Naive thymus-derived CD8-positive, alpha-beta T cell (primary cell): ENCODE data around the gene PTGES3. TPM values are rescaled to one million over a fixed set of nuclear protein-coding genes. Genes with fewer than 3 reads are reported as not detected.
A peak's percentile ranks its signal among the peaks of the same experiment; 100 is the strongest.

Source experiments
- ATAC-seq, 2 donors: fragments of 150-1000 bp; cut with Tn5 transposase in 1 of 2; sonication (Bioruptor Pico), chemical (Tn5 transposase) in 1 of 2; 1 replicate in 1 of 2; 2 replicates in 1 of 2; pipeline ENCODE4 v1.10.0; 2021; ENCODE audit warnings: mild to moderate bottlenecking in 2 of 2, moderate library complexity in 2 of 2
- POLR2A ChIA-PET: fragments of 350-600 bp; sonication (Branson Sonifier 250); formaldehyde crosslinking; loops from one replicate; lab custom pipeline; 2021; ENCODE audit warnings: antibody characterized with exemption; lab: Charles Lee
- DNase-seq, 10 donors: peaks; one replicate each; pipeline versions ENCODE4 v3.0.0 to v3.0.0-alpha.2; 2020 to 2022
- H3K27ac Mint-ChIP-seq, 10 donors: one replicate each; pipeline ENCODE4 v1.8.0; 2020 to 2022; ENCODE audit warnings: mild to moderate bottlenecking in 10 of 10, mixed read lengths in 10 of 10, moderate library complexity in 4 of 10, inconsistent platforms in 1 of 10
- H3K27me3 Mint-ChIP-seq, 5 donors: one replicate each; pipeline ENCODE4 v1.8.0; 2021 to 2022; ENCODE audit warnings: mixed read lengths in 5 of 5
- H3K36me3 Mint-ChIP-seq, 3 donors: one replicate each; pipeline ENCODE4 v1.8.0; 2020 to 2022; ENCODE audit warnings: mixed read lengths in 3 of 3, mild to moderate bottlenecking in 2 of 3, inconsistent platforms in 1 of 3
- H3K4me1 Mint-ChIP-seq, 4 donors: one replicate each; pipeline ENCODE4 v1.8.0; 2021 to 2022; ENCODE audit warnings: mixed read lengths in 4 of 4
- H3K4me3 Mint-ChIP-seq, 10 donors: one replicate each; pipeline ENCODE4 v1.8.0; 2020 to 2022; ENCODE audit warnings: mild to moderate bottlenecking in 10 of 10, mixed read lengths in 10 of 10, moderate library complexity in 6 of 10, inconsistent platforms in 1 of 10
- H3K9me3 Mint-ChIP-seq, 9 donors: one replicate each; pipeline ENCODE4 v1.8.0; 2020 to 2022; ENCODE audit warnings: mixed read lengths in 9 of 9, mild to moderate bottlenecking in 3 of 9, inconsistent platforms in 1 of 9, moderate library complexity in 1 of 9
- polyA plus RNA-seq, 3 donors: library from polyadenylated mRNA; unstranded; fragments of 300-500 nt; fragmentation: Illumina TruSeq; gene quantifications; one replicate each; pipeline ENCODE4 v1.2.3, GENCODE V29; 2021
- total RNA-seq, 8 experiments: library from RNA in 2 of 8; stranded (reverse) in 2 of 8; gene quantifications; one replicate each; pipeline ENCODE4 v1.2.3 and lab custom pipeline; 2021 to 2026

Gene PTGES3
- total and polyA plus RNA-seq, 5 experiments from 2014 or later = 179 to 236 (median 229) TPM

DNA sequence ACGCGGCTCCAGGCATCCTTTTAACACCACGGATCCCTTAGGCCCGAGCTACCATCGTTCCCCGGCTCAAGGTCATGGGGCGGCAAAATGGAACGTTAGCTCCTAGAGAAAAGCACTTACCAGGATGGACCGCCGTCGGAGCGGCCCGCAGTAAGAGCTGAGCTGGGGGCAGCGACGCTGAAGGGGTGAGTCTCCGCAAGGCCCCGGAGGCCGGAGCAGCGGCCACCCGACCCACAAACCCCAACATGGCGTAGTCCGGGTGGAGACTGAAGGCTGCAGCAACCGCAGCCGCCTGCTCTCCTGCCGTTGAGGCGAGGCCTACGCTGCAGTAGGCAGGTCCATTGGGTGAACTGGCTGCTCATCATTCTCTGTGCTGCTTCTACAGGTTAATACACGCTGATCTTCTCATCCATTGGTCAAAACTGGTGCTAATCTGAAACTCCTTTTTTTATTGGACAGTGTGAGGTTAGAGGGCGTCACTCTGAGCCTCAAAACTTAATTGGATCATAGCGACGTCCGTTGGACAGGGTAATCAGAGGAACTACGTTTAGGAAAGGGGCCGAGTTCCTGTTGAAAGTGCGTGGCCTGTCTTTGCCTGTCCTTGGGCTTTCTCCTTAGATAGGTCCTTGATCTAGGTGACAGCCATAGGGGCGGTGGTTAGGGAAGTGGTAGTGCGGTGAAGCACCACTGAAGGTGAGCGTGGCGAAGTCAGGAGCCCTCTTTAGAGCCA, 42.2 kb downstream of the PTGES3 start, which contains the start of gene ATP5F1B:
Gene ATP5F1B, minus strand, starts transcription at position 268 of the 730 bp plus-strand sequence. Its CDS starts 21 bp downstream, at position 247.
- H3K4me1 Mint-ChIP-seq = peaks cover 11 to 42% (median 39%) of the 10 kb centered on the region in 4 donors
- H3K36me3 Mint-ChIP-seq = peaks cover 0 to 42% (median 10%) of the 10 kb centered on the region in 3 donors
- peak; percentile 93 to 97 for ATAC-seq
- H3K27ac Mint-ChIP-seq = peak within 1 kb of the TSS; percentile 90 to 100 (median 98)
- H3K4me3 Mint-ChIP-seq = peak within 1 kb of the TSS; percentile 79 to 98 (median 95)
- H3K9me3 Mint-ChIP-seq = no peaks in the 10 kb centered on the region
- DNase-seq = peak; percentile 75 to 97 (median 89)
- POLR2A ChIA-PET = interaction anchor here (0.5 to 4.2 kb wide), 14 partner anchors 11 to 717 kb away, joined by 3 to 74 read pairs (median 4); partner anchors contain the start of genes BAZ2A, NACA, PTGES3 and RBMS2
- H3K27me3 Mint-ChIP-seq = no peaks in the 10 kb centered on the region

DNA sequence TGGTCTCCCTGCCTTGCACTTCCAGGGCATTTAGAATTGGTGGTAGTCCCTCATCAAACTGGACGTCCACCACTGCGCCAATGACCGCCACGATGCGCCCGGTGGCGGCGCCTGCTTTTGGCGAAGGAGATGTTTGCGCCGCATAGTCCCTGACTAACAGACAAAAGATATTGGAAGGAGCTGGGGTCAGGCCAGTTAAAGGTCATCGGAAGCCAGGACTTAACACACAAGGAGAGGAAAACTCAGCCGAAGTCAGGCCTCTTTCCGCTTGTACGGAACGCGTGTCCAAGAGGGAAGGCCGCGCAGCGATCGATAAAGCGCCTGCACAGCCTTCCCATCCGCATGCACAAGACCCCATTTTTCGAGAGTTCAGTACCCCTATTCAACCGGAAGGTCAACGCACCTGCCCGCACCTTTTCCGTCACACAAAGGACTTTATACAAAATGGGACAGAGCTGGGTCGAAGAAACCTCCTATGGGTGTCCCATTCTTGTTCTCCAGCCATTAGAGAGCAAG, 42.8 kb downstream of the PTGES3 start:
- ATAC-seq = peak in 1 of 2 donors; percentile 1

DNA sequence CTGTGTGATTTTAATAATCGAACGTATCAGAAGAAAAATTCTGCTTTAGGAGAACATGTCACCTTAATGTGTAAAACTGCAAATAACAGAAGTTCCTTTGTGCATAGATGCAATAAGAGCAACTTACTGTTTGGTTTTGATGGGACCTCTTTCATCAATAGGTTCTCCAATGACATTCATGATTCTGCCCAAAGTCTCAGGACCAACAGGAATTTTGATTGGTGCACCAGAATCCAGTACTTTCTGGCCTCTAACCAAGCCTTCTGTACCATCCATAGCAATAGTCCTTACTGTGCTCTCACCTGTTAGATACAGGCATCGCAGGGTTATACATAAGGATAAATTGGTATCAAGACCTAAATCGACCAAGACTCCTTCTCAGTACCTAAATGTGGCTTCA, 43.4 kb downstream of the PTGES3 start:
- Mint-ChIP-seq H3K4me3 (peak overlapping the region; percentile 79 to 98 (median 95)), H3K4me1 (peaks cover 13 to 45% (median 42%) of the 10 kb centered on the region in 4 donors), H3K27me3 (no peaks in the 10 kb centered on the region), H3K27ac (peak overlapping the region; percentile 90 to 100 (median 98)), H3K36me3 (peaks cover 0 to 53% (median 14%) of the 10 kb centered on the region in 3 donors), H3K9me3 (no peaks in the 10 kb centered on the region)
- no peak for ATAC-seq
- POLR2A ChIA-PET = interaction anchor here (0.6 to 4.2 kb wide), 6 partner anchors 10 to 716 kb away, joined by 3 to 74 read pairs (median 35); partner anchors contain the start of genes BAZ2A, PTGES3 and STAT6
- no peak for DNase-seq

More for the DNA sequence above, 42.8 kb downstream of the PTGES3 start:
- DNase-seq = no peak
- Mint-ChIP-seq H3K4me1 (peaks cover 13 to 42% (median 40%) of the 10 kb centered on the region in 4 donors), H3K27ac (peak overlapping the region; percentile 90 to 100 (median 98)), H3K9me3 (no peaks in the 10 kb centered on the region), H3K27me3 (no peaks in the 10 kb centered on the region), H3K4me3 (peak overlapping the region; percentile 79 to 98 (median 95)), H3K36me3 (peaks cover 0 to 47% (median 10%) of the 10 kb centered on the region in 3 donors)
- POLR2A ChIA-PET = interaction anchor here (0.5 to 4.2 kb wide), 11 partner anchors 10 to 716 kb away, joined by 3 to 74 read pairs (median 5); partner anchors contain the start of genes BAZ2A, NACA, PTGES3 and RBMS2

DNA sequence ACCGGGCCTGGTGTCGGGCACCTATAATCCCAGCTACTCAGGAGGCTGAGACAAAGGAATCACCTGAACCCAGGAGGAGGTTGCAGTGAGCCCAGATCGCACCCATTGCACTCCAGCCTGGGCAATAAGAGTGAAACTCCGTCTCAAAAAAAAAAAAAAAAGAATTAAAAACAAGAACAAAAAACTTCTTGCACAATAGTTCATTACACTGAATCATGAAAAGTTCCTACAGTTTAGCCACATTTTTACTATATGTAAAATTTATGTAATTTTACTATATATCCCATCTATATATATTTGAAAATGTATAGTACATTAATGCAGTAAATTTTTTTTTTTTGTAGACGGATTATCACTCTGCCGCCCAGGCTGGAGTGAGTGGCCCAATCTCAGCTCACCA, 46.9 kb downstream of the PTGES3 start:
- no peak for ATAC-seq
- POLR2A ChIA-PET = interaction anchor here (0.6 to 1.3 kb wide), 5 partner anchors 10 to 597 kb away, joined by 3 to 4 read pairs (median 3); no protein-coding TSS in a partner anchor
- no peak overlapping the region for H3K4me3 Mint-ChIP-seq
- no peak overlapping the region for H3K27ac Mint-ChIP-seq
- H3K36me3 Mint-ChIP-seq = peaks cover 0 to 80% (median 16%) of the 10 kb centered on the region in 3 donors
- no peaks in the 10 kb centered on the region for H3K27me3 Mint-ChIP-seq
- H3K4me1 Mint-ChIP-seq = peaks cover 23 to 58% (median 50%) of the 10 kb centered on the region in 4 donors
- DNase-seq = no peak
- H3K9me3 Mint-ChIP-seq = no peaks in the 10 kb centered on the region

DNA sequence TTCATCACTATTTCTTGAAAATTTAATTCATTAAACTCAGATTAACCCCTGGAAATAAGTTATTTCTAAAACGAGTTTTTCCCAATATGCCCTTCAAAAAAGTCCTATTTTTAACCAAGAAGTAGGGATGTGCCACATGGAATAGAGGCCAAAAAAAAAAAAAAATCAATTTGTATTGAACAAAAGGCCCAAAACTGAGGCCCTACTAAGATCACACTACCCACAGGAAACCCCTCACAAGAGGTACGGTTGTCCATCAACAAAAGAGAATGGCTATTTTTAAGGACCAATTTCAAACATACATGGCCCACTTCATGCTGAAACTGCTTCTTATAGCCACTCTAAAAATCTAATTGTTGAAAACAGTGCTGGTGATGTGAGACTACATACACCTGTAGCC, 50.5 kb downstream of the PTGES3 start:
- no peak for ATAC-seq
- Mint-ChIP-seq H3K4me3 (no peak overlapping the region), H3K36me3 (peaks cover 0 to 53% (median 13%) of the 10 kb centered on the region in 3 donors), H3K4me1 (peaks cover 35 to 63% (median 54%) of the 10 kb centered on the region in 4 donors), H3K9me3 (no peaks in the 10 kb centered on the region), H3K27me3 (no peaks in the 10 kb centered on the region), H3K27ac (peak overlapping the region; percentile 78 to 100 (median 98))
- no peak for DNase-seq
- POLR2A ChIA-PET = interaction anchor here (6.8 to 11.5 kb wide), 2 partner anchors 11 to 49 kb away, joined by 55 to 218 read pairs; partner anchors contain the start of gene PTGES3

DNA sequence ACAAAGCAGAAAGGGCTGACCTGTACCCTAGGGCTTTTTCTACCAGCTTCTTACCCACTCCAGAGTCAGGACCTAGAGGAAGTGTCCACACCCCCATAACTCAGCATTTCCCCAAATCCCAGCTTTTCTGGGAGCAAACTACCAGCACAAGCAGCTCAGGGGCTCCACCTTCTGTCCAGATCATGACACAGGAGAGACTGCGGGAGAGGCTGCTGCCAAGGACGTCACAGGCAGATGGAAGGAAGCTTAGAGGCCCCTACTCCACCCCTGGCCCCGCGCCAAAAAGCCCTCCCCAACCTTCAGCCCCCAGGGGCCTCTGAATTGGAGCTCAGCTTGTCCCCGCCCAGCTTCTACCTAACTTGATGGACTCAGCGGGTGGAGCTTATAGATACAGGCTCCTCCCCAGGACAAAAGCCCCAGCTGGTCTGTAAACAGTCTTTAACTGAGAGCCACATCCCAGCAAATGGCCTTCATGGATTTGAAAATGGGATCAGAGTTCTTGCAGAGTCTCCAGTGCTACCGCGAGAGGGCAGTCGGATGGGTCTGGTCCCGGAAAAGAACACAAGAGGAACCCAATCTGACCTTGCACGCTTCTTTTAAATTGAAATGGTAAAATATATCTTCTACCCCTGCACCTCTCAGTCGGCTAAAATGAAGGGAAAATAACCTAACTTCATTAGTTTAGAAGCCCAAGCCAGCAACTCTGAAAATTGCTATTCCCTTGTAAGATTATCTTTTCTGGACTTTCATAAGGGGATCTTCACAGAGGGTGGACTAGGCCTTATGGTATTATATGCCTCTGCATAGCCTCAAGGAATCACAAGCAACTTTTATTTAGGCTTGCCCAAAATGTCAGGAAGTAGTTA, 51.2 kb downstream of the PTGES3 start:
- H3K9me3 Mint-ChIP-seq = no peaks in the 10 kb centered on the region
- peak; percentile 64 to 80 for ATAC-seq

DNA sequence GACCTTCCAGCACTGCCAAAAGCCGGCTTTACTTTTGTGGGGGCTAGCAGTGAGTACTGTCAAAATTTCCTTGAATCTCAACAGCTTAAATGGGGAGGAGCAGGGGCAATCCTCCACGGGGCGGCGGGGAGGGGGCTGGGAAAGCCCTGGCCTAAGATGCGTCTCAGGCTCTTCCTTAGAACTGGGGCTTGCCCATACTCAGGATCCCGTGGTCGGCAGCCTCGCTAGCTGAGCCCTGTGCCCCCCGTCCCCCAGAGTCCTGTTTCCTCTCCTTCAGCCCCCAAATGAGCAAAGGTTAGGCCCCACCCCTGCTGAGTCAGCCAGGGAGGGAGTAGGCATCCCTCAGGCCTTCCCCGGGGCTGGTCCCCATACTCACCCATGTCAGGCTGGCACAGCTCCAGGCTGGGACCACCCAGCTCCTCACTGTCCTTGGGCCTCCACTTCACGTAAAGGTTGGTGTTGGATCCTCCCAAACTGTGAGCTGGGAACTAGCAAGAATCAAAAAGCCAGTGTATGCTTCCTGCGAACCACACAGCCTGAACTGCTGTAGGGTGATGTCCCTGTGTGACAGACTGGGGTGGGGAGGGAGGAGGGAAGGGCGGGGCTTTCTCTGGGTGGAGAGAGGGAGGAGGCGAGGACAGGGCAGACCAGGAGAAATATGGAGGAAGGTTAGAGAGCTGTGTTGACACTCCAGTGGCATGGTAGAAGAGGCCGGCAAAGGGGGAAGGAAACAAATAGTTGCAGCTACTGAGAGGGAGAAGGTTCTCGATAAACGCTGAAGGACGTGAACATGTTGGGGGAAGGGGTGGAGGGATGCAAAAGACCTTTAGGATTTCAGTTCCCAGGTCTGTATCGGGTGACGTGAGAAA, 52.0 kb downstream of the PTGES3 start:
- H3K4me1 Mint-ChIP-seq = peaks cover 39 to 70% (median 62%) of the 10 kb centered on the region in 4 donors
- H3K9me3 Mint-ChIP-seq = no peaks in the 10 kb centered on the region
- DNase-seq = peak; percentile 55 to 87 (median 72)
- peaks cover 0 to 39% (median 8%) of the 10 kb centered on the region in 3 donors for H3K36me3 Mint-ChIP-seq
- H3K4me3 Mint-ChIP-seq = peak overlapping the region; percentile 84 to 99 (median 96)
- peak; percentile 65 to 66 for ATAC-seq
- peak overlapping the region; percentile 90 to 100 (median 98) for H3K27ac Mint-ChIP-seq
- H3K27me3 Mint-ChIP-seq = no peaks in the 10 kb centered on the region
- POLR2A ChIA-PET = interaction anchor here (0.5 to 11.5 kb wide), 19 partner anchors 10 to 593 kb away, joined by 3 to 218 read pairs (median 4); partner anchors contain the start of genes ATP5F1B, CNPY2, NACA and PRIM1

More for the DNA sequence above, 51.2 kb downstream of the PTGES3 start:
- peaks cover 35 to 64% (median 54%) of the 10 kb centered on the region in 4 donors for H3K4me1 Mint-ChIP-seq
- H3K27me3 Mint-ChIP-seq = no peaks in the 10 kb centered on the region
- H3K27ac Mint-ChIP-seq = peak overlapping the region; percentile 90 to 100 (median 98)
- DNase-seq = peak; percentile 94 to 99 (median 98)
- H3K4me3 Mint-ChIP-seq = peak overlapping the region; percentile 84 to 99 (median 96)
- H3K36me3 Mint-ChIP-seq = peaks cover 0 to 46% (median 8%) of the 10 kb centered on the region in 3 donors
- POLR2A ChIA-PET = interaction anchor here (0.5 to 11.5 kb wide), 18 partner anchors 9 to 593 kb away, joined by 3 to 218 read pairs (median 4); partner anchors contain the start of genes ATP5F1B, CNPY2, NACA and PRIM1

DNA sequence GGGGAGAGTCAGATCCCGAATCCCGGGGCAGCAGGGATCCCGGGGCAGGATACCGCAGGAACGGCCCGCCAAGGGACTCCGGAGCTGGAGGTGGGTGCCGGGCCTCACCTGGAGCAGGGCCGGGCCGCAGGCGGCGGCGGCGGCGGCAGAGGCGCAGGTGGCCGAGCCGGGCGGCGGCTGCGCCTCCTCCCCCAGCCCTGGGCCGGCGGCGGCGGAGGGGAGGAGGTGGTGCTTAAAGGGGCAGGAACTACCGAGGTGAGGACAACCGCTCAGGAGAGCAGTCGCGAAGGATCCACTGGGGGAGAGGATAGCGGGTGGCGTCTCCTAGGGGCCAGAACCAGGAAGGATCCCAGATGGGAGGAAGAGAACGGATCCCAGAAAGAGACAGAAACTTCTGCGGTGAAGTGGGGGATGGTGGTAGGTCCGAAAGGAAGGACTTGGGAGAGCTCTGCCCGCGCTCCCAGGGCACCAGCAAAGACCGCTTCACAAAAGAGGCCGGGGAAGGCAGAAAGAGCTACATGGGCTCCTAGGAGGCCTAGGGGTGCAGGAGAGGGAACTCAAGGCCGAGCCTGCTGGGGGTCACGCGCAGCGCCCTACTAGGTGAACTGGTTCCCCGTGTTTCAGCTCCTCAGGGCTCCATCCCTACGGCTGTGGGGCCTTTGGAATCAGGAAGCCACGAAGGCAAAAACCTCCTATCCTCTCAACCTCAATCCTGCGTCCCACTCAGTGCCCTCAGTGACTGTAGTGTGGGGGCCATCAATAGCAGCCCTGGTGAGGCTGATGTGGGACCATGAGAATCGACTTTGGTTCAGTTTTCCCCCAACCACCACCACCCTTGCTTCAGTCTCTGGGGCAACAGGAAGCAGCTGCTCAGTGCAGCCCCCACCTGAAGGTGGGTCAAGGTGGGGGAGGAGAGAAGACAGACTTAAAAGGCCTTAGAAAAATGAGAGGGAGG, 53.0 kb downstream of the PTGES3 start:
- ATAC-seq = peak; percentile 16 to 43
- Mint-ChIP-seq H3K4me1 (peaks cover 37 to 79% (median 69%) of the 10 kb centered on the region in 4 donors), H3K27me3 (no peaks in the 10 kb centered on the region), H3K9me3 (no peaks in the 10 kb centered on the region), H3K27ac (peak overlapping the region; percentile 86 to 100 (median 98)), H3K36me3 (peaks cover 0 to 31% (median 8%) of the 10 kb centered on the region in 3 donors), H3K4me3 (peak overlapping the region; percentile 84 to 99 (median 96))
- POLR2A ChIA-PET = interaction anchor here (0.5 to 11.5 kb wide), 14 partner anchors 9 to 805 kb away, joined by 3 to 218 read pairs (median 5); partner anchors contain the start of genes ATP5F1B, NACA, PRIM1 and PTGES3
- peak; percentile 35 to 75 (median 51) for DNase-seq

DNA sequence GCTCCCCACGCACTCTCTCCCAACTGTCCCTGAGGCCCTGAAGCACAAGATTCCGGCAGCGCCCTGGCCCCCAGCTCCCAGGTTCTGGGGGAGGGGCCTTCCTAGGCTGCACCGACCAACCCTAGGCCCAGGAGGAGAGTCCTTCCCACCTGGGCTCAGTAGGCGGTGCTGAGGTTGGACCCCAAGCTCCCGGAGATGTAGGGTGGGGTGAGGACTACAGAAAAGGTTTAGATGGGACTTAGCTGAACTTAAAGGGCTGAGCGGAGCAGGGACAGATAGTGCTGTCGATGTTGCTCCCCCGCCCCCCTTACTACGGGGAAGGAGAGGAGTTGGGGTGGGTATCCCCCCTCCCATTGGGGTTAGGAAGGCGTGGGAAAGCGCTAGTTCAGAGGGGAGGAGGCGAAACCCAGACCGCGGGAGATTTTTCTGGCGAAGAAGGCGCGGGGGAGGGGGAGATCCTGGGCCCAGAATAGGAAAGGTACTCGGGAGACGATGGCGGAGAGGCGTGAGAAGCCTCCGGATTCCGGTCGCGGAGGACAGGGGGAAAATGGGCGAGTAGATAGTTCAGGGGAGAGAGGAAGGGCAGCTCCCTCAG, 53.7 kb downstream of the PTGES3 start:
- Mint-ChIP-seq H3K27ac (peak overlapping the region; percentile 77 to 97 (median 94)), H3K27me3 (no peaks in the 10 kb centered on the region), H3K9me3 (no peaks in the 10 kb centered on the region), H3K4me3 (peak overlapping the region; percentile 84 to 99 (median 94)), H3K4me1 (peaks cover 37 to 75% (median 68%) of the 10 kb centered on the region in 4 donors), H3K36me3 (peaks cover 0 to 23% (median 4%) of the 10 kb centered on the region in 3 donors)
- DNase-seq (peak in 7 of 10 donors; percentile 11 to 65 (median 32)), ATAC-seq (no peak)
- POLR2A ChIA-PET = interaction anchor here (0.5 to 11.5 kb wide), 8 partner anchors 8 to 804 kb away, joined by 3 to 218 read pairs (median 6); partner anchors contain the start of genes ATP5F1B, PTGES3 and RBMS2
